OCI-LY3 (cell line): Measurements from ENCODE around the gene BMPER.

Experiments used
- CTCF ChIP-seq: fragments of 200-600, 300-600 bp; sonication (generic); IDR thresholded peaks from 2 replicates; pipeline ENCODE4 v1.5.1; 2014; ENCODE audit warnings: antibody characterized with exemption, low read length, low read depth
- EZH2phosphoT487 ChIP-seq: fragments of 200-600 bp; shearing (Covaris generic); IDR thresholded peaks from 2 replicates; pipeline ENCODE4 v1.6.1; 2018; ENCODE audit warnings: antibody characterized with exemption, mixed run types, low read depth

- no peak for TF ChIP-seq CTCF
- no peak for TF ChIP-seq EZH2phosphoT487
Observed at GRCh38 chr7:34163956-34164355, 258.6 kb downstream of the BMPER start.
